GM04503 (cell line): ENCODE results near the gene MTCH2.
"Not testable (repeated sequence)": the region's sequence is repeated elsewhere in the genome, so short reads cannot be mapped to it uniquely, and the experiment has no call there.

ENCODE experiments used
- DNase-seq: peaks from one replicate; pipeline ENCODE4 v3.0.0-alpha.2; 2012; ENCODE audit warnings: low read depth

MTCH2 gene

GRCh38 chr11:47636331-47636730, 6.0 kb downstream of the MTCH2 start:
- DNase-seq: not testable (repeated sequence)

GRCh38 chr11:47631473-47631872, 10.9 kb downstream of the MTCH2 start:
- DNase-seq: no peak

- DNase-seq: no peak
Observed at GRCh38 chr11:47628026-47628425, 14.3 kb downstream of the MTCH2 start.

- no peak for DNase-seq
Observed at GRCh38 chr11:47626234-47626633, 16.1 kb downstream of the MTCH2 start.

GRCh38 chr11:47620836-47621378, 21.5 kb downstream of the MTCH2 start:
- DNase-seq: no peak

- peak; percentile 14 for DNase-seq
Observed at GRCh38 chr11:47617417-47617809, 24.9 kb downstream of the MTCH2 start.

GRCh38 chr11:47616726-47617416, 25.5 kb downstream of the MTCH2 start:
- DNase-seq: peak; percentile 42

- no peak for DNase-seq
Observed at GRCh38 chr11:47615249-47615648, 27.1 kb downstream of the MTCH2 start.

- no peak for DNase-seq
Observed at GRCh38 chr11:47611348-47611794, 31.0 kb downstream of the MTCH2 start.

GRCh38 chr11:47609675-47610074, 32.7 kb downstream of the MTCH2 start:
- DNase-seq: no peak

- DNase-seq: peak; percentile 77
Observed at GRCh38 chr11:47607380-47607779, 35.0 kb downstream of the MTCH2 start.

GRCh38 chr11:47606731-47607130, 35.6 kb downstream of the MTCH2 start:
- DNase-seq: no peak

GRCh38 chr11:47605921-47606320, 36.4 kb downstream of the MTCH2 start:
- DNase-seq: no peak

- DNase-seq: no peak
Observed at GRCh38 chr11:47603295-47603694, 39.1 kb downstream of the MTCH2 start.

GRCh38 chr11:47599902-47600301, 42.5 kb downstream of the MTCH2 start:
- DNase-seq: no peak

GRCh38 chr11:47595967-47596366, 46.4 kb downstream of the MTCH2 start:
- no peak for DNase-seq

- DNase-seq: no peak
Observed at GRCh38 chr11:47595029-47595428, 47.3 kb downstream of the MTCH2 start.

GRCh38 chr11:47593934-47594855, 48.2 kb downstream of the MTCH2 start, which contains the start of gene C1QTNF4:
TSS of gene C1QTNF4 (minus strand) at chr11:47594411. CDS start at chr11:47590810, 3,601 bp downstream.
- DNase-seq: no peak

GRCh38 chr11:47593492-47593933, 48.8 kb downstream of the MTCH2 start:
- DNase-seq: no peak

GRCh38 chr11:47592970-47593369, 49.4 kb downstream of the MTCH2 start:
- no peak for DNase-seq

- DNase-seq: no peak
Observed at GRCh38 chr11:47592251-47592650, 50.1 kb downstream of the MTCH2 start.

- no peak for DNase-seq
Observed at GRCh38 chr11:47591764-47592163, 50.6 kb downstream of the MTCH2 start.
